Head of caudate nucleus (tissue), 42 donors: ENCODE measurements around the gene STKLD1.

Experiments used
- DNase-seq, 42 donors: peaks; one replicate each; pipeline versions ENCODE4 v3.0.0 to v3.0.0-alpha.2; 2020 to 2021; ENCODE audit warnings: mixed read lengths in 7 of 42
- intact Hi-C: fragments of 100-400 bp; cut with DNase I; formaldehyde crosslinking; loops from one replicate; pipeline ENCODE4 v1.15.0; 2022

The STKLD1 gene

DNA sequence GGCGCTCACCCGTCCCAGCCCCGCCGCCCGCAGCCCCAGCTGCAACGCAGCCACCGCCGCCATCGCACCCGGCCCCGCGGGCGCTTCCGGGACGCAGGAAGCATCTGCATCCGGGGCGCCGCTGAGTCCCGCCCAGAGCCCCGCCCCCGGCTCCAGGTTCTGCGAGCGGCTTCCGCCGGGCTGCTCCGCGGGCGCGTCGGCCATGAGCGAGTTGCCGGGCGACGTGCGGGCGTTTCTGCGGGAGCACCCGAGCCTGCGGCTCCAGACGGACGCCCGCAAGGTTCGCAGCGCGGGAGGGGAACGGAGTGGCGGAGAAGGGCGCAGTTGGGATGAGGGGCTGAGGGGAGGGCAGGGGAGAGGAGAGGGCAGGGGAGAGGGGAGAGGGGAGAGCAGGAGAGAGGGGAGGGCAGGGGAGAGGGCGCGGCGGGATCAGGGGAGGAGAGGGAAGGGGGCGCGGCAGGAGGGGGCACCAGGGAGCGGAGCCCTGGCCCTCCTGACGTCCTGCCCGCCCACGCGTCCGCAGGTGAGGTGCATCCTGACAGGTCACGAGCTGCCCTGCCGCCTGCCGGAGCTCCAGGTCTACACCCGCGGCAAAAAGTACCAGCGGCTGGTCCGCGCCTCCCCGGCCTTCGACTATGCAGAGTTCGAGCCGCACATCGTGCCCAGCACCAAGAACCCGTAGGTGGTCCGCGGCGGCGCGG is 19.6 kb upstream of the STKLD1 start, which contains the start of the genes SURF1 and SURF2:
SURF1 (minus strand) TSS at position 97 of the 701 bp plus-strand sequence; CDS start at position 63, 34 bp downstream.
SURF2 (plus strand) TSS at position 160 of the 701 bp plus-strand sequence; CDS start at position 203, 43 bp downstream.
- intact Hi-C loops, result loop anchor here (10.0 kb wide), 2 partner anchors 58 to 118 kb away; partner anchors contain the start of genes REXO4 and SLC2A6
- DNase-seq, result peak; percentile 62 to 95 (median 90)

GRCh38 chr9:133357656-133358055 is 18.5 kb upstream of the STKLD1 start:
- DNase-seq, result no peak
- intact Hi-C loops, result loop anchor here (10.0 kb wide), 2 partner anchors 57 to 117 kb away; partner anchors contain the start of genes REXO4 and SLC2A6

DNA sequence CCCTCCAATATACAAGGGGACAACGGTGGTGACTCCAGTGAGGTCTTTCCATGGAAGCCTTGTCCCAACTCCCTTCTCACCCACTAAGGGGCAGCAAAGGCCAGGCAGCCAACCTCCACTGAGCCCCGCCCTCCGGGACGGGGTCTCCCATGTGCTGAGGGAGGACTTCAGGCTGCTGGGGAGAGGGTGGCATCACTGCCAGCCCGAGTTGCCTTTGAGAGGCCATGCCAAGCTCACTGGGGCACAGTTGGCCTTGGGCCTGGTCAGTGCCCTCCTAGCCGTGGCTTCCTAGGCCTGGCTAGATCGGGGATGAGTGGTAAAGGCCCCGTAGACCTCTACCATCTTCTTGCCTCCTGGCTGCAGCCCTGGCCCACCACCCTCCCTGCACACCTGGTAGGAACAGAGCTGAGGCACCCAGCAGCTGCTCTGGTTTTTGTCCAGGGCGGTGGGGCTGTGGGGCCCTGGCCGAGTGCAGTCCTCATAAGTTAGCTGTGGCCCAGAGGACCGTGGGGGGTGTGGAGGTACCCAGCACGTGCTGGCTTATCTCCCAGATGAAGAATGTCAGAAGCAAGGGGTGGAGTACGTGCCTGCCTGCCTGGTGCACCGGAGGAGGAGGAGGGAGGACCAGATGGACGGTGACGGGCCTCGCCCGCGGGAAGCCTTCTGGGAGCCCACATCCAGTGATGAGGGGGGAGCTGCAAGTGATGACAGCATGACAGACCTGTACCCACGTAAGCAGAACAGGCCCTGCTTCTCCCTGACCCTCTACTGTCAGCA is 16.6 kb upstream of the STKLD1 start:
- intact Hi-C loops, result loop anchor here (10.0 kb wide), 2 partner anchors 55 to 115 kb away; partner anchors contain the start of genes REXO4 and SLC2A6
- DNase-seq, result peak in 1 of 42 donors; percentile 24

- intact Hi-C loops, result no loop called here
- DNase-seq, result no peak
These were observed 15.5 kb upstream of the STKLD1 start for GRCh38 chr9:133360400-133361393.

GRCh38 chr9:133361507-133362092 is 14.6 kb upstream of the STKLD1 start:
- intact Hi-C loops, result no loop called here
- no peak for DNase-seq

DNA sequence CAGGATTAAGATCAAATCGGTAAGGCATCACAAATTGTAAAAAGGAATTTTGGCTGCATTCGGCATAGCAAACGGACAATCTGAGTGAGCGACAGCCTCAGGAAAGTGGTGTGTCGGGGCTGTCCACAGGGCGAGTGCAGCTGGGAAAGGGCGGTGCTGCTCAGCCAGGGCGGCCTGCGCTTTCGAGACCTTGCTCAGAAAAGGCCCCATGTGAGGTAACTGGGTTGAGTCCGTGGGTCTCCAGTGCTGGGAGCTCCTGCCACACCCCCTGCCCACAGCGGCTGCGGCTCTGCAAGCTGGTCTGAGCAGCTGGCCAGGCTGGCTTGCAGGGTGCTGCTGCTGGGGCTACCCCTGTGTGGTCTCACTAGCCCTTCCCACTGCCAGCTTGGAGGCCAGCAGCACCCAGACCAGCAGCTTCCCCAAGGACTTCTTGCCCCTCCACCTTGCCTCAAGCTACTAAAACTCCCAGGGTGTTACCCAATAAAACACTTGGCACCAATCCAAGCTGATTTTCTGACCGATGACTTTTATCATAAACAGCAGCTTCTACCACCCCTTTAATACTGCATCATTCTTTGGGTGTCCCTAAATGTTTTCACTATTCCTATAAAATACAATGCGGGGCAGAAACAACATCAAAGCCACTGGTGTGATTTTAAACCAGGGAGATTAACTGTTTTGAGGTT is 13.7 kb upstream of the STKLD1 start:
- DNase-seq, result no peak
- intact Hi-C loops, result no loop called here

DNA sequence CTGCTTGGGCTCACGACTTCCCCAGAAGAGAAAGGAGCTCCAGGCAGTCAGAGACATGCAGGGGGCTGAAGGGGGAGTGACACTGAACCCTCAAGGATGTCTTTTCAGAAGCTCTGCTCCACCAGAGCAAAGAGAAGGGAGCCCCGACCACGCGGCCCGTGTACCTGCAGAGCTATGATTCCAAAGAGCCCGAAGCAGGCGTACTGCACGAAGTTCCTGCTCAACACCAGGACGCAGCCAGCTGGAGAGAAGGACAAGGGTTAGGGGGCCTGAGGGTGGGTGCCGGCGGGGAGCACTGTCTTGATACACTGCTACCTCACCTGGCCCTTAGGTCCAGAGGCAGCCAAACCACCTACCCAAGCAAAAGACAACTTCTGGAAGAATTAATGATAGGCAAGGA is 9.7 kb upstream of the STKLD1 start:
- DNase-seq, result no peak
- intact Hi-C loops, result no loop called here

- intact Hi-C loops, result no loop called here
- DNase-seq, result no peak
These were observed 8.9 kb upstream of the STKLD1 start for GRCh38 chr9:133367221-133367620.

DNA sequence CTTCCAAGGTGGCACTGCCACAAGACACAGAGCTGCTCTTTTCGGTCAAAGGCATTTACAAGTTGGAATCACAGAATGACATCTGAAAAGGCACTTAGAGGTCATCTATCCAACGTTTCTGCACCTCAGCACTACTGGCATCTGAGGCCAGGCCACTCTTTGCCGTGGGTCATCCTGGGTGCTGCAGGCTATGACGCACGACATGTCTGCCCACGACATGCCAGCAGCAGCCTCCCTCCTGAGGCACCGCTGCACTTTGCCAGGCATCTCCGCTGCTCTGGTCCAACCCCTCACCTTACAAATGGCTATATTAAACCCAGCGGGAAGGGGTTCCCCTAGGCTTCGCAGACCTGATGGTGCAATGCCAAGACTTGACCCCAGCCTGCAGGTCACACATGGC is 8.4 kb upstream of the STKLD1 start:
- DNase-seq, result no peak
- intact Hi-C loops, result no loop called here

DNA sequence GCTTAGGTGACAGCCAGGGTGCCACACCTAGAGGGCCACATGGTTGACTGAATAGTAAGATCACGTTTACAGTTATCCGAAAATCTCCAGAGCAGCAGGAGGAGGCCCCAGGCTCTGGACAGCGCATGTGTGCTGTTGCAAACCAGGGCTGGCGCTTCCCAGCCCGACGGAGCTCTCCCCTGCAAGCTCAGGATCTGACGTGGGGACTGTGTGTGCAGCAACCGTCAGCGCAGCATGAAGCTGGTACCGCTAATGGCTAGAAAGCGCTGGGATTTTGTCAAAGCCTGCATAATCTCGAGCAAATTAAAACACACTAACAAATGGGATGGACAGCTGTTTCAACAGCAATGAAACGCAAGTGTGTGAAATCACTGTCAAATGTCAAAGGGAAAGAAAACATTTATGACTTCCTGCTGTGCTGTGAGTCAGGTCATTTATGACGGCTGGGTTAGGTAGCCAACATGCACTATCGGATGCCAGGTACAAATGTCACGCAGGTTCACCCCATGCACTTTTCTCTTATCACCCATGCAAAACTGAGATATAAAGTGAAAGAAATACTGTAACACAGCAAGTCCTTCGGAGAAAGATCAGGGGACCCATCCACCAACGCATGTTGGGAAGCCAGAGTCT is 7.8 kb upstream of the STKLD1 start:
- no peak for DNase-seq
- intact Hi-C loops, result no loop called here

DNA sequence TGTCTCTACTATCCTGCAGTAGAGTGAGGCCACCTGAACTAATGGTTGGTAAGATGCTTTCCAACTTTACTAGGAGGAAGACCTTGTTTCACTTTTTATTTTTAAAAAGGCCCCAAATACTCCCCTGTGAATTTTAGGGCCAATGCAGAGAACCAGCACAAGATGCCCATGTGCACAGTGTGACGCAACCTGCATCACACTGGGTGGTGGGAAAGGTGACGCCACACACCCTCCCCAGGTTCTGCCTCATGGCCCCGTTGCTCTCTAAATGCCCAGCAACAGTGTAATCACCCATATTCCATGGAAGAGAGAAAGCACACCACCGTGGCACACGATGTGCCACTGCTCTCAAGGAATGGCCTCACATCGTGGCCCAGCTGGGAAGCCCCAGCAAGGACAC is 6.7 kb upstream of the STKLD1 start:
- intact Hi-C loops, result no loop called here
- no peak for DNase-seq

DNA sequence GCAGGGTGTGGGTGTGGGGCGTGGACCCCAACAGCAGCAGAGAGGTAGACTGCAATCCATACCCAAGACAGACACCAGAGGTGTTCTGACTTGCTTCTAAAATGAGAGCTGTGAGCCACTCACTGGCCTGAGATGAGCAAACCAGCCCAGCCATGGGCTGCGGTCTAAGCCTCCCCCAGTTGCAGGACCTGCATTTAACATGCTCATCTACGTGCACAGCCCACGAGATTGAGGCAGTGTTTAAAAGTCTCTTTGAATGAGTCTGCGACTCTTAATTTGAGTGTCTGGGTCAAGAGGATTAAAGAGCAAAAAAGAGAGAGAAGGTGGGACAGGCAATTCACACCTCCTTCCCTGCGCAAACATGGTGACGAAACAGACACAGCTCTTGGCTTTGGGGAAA is 6.2 kb upstream of the STKLD1 start:
- intact Hi-C loops, result no loop called here
- DNase-seq, result no peak

DNA sequence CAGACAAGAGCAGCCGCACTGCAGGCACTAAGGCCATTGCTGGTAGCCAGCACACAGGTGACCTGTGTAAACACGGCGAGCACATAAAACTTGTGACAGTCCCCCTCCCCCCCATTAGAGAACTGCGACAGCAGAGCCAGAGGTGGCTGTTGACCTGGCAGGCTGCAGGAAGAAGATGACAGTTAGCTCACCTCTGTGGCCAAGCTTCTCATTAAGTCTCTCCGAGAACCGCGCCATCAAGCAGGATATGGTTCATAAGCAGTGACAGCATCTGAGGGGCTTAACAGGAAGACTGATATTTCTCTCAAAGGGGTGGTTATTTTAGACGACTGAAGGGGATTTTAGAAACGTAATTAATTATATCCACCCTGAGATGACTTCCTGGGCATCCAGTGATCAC is 5.5 kb upstream of the STKLD1 start:
- intact Hi-C loops, result no loop called here
- DNase-seq, result no peak

GRCh38 chr9:133371261-133371711 is 4.9 kb upstream of the STKLD1 start:
- DNase-seq, result peak in 29 of 42 donors; percentile 21 to 84 (median 57)
- intact Hi-C loops, result no loop called here

- DNase-seq, result no peak
- intact Hi-C loops, result no loop called here
These were observed 4.0 kb upstream of the STKLD1 start for GRCh38 chr9:133372144-133372543.

- intact Hi-C loops, result loop anchor here (5.0 kb wide), 1 partner anchor 763 kb away; the partner anchor contains the start of gene WDR5
These were observed 1.5 kb upstream of the STKLD1 start for GRCh38 chr9:133374612-133375115.

GRCh38 chr9:133375116-133375723 is 946 bp upstream of the STKLD1 start:
- DNase-seq, result peak in 7 of 42 donors; percentile 12 to 47 (median 32)
- intact Hi-C loops, result loop anchor here (5.0 kb wide), 1 partner anchor 762 kb away; the partner anchor contains the start of gene WDR5

More at GRCh38 chr9:133374612-133375115, 1.5 kb upstream of the STKLD1 start:
- no peak for DNase-seq
